Panc1 (cell line): Measurements from ENCODE around the gene RASA3.

Experiments
- POLR2AphosphoS5 ChIP-seq: IDR thresholded peaks from 2 replicates; pipeline ENCODE4 v1.6.1; 2012; ENCODE audit warnings: mild to moderate bottlenecking, low read depth, low read length, moderate library complexity
- TCF7L2 ChIP-seq: IDR thresholded peaks from 2 replicates; pipeline ENCODE4 v1.6.1; 2011; ENCODE audit warnings: mild to moderate bottlenecking, low read depth, low read length, inconsistent platforms
- TF ChIP-seq, protein P1 (sequence below): fragments of 450-650 bp; IDR thresholded peaks from 2 replicates; pipeline ENCODE4 v1.5.1; 2017; ENCODE audit warnings: mild to moderate bottlenecking
- TF ChIP-seq, protein P2 (sequence below), 2 experiments: IDR thresholded peaks; 2 replicates each; pipeline ENCODE4 v1.6.1; 2011 to 2012; ENCODE audit warnings: low read depth in 2 of 2, control low read depth in 1 of 2, low read length in 1 of 2, mild to moderate bottlenecking in 1 of 2, moderate library complexity in 1 of 2; ENCODE audit not compliant: insufficient read depth in 1 of 2

DNA sequence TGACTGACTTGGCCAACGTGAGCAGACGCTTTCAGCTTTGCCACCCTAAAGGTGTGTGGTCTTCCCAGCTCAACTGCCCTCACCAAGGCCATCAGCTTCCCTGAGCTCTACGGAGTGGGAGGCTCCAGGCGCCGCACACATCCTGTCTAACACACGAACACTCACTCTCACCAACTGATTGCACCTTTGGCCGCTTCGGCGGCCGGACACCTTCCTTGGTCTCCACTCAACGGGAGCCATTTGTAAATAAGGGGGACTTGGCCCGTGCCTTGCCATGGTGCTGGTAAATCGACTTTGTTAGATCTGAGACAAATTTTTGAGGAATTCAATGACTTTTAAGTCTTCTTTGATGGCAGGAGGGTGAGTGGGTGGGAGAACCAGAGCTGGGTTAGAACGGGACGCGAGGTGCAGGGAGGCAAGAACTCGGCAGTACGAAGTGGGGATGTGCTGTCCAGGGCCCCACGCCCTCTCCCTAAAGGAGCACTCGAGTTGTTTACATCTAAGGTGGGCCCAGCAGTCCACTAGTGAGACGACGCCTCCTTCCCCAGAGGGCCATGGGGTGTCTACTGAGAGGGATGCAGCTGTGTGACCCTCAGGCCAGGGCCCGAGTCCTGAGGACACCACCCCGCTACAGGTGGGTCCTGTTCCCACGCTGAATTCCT lies 163.0 kb downstream of the RASA3 start:
- TF ChIP-seq, protein P1, sequence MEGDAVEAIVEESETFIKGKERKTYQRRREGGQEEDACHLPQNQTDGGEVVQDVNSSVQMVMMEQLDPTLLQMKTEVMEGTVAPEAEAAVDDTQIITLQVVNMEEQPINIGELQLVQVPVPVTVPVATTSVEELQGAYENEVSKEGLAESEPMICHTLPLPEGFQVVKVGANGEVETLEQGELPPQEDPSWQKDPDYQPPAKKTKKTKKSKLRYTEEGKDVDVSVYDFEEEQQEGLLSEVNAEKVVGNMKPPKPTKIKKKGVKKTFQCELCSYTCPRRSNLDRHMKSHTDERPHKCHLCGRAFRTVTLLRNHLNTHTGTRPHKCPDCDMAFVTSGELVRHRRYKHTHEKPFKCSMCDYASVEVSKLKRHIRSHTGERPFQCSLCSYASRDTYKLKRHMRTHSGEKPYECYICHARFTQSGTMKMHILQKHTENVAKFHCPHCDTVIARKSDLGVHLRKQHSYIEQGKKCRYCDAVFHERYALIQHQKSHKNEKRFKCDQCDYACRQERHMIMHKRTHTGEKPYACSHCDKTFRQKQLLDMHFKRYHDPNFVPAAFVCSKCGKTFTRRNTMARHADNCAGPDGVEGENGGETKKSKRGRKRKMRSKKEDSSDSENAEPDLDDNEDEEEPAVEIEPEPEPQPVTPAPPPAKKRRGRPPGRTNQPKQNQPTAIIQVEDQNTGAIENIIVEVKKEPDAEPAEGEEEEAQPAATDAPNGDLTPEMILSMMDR = no peak
- TF ChIP-seq TCF7L2 = no peak
- no peak for TF ChIP-seq POLR2AphosphoS5
- TF ChIP-seq, protein P2, sequence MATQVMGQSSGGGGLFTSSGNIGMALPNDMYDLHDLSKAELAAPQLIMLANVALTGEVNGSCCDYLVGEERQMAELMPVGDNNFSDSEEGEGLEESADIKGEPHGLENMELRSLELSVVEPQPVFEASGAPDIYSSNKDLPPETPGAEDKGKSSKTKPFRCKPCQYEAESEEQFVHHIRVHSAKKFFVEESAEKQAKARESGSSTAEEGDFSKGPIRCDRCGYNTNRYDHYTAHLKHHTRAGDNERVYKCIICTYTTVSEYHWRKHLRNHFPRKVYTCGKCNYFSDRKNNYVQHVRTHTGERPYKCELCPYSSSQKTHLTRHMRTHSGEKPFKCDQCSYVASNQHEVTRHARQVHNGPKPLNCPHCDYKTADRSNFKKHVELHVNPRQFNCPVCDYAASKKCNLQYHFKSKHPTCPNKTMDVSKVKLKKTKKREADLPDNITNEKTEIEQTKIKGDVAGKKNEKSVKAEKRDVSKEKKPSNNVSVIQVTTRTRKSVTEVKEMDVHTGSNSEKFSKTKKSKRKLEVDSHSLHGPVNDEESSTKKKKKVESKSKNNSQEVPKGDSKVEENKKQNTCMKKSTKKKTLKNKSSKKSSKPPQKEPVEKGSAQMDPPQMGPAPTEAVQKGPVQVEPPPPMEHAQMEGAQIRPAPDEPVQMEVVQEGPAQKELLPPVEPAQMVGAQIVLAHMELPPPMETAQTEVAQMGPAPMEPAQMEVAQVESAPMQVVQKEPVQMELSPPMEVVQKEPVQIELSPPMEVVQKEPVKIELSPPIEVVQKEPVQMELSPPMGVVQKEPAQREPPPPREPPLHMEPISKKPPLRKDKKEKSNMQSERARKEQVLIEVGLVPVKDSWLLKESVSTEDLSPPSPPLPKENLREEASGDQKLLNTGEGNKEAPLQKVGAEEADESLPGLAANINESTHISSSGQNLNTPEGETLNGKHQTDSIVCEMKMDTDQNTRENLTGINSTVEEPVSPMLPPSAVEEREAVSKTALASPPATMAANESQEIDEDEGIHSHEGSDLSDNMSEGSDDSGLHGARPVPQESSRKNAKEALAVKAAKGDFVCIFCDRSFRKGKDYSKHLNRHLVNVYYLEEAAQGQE (IDR thresholded peaks at IDR 0.05; ENCODE audit: insufficient read depth in 1 of 2, low read depth in 2 of 2, low read length in 1 of 2) = no peak
